ENCODE measurements around the gene C1QL3. TPM values are rescaled to one million over a fixed set of nuclear protein-coding genes. Genes with fewer than 3 reads are reported as not detected.

The C1QL3 gene
- 0.39 TPM for total RNA-seq

DNA sequence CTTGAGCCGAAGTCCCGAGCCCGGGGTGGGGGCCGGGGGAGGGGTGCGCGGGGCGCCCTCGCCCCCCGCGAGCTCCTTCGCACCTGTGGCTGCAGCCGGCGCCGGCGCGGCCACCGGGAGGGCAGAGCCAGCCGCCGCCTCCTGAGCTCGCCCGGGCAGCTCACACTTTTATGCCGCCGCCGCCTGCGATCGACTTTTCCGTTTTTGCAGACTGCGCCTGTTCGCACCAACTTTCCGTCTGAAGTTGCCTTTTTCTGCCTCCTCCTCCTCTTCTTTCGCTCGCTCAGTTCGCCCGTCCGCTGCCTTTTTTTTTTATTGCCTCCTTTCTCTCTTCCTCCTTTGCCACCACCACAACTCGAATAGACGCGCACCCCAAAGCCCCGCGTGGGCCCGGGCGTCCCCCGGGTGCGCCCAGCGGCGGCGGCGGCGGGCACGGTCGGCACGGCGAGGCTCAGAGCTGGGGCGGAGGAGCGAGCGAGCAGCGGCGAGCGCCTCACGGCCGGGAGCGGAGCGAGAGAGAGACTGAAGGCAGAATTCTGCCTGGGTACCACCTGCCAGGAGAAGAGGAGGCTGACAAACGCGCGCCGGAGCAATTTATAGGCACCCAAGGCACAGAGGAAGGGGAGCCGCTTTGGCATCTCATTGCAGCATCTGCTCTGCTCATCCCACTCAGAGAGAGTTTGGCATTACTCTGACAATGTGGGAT lies at the start of gene C1QL3:
Gene C1QL3, minus strand, starts transcription at position 569 of the 706 bp plus-strand sequence. CDS start 814 bp downstream, outside the sequence.
- DNase-seq (ENCODE audit: low spot score): no peak

DNA sequence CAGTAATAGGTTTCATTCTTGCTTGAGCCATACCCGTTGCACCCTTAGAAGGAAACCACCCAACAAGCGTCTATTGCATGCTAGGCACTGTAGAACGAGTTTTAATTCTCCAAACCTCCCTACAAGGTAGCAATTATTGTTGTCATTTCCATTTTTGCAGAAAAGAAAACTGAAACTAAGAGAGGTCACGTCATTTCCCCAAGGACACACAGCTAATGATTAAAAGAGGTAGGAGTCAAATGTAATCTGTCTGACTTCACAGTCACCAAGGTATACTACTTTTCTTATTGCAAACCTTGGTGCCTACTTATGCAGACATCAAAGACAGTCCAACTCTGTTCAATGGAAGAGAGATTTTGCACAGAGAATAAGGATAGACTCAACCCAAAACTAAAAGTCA lies 49.1 kb upstream of the C1QL3 start:
- no peak for DNase-seq (ENCODE audit: low spot score)

DNA sequence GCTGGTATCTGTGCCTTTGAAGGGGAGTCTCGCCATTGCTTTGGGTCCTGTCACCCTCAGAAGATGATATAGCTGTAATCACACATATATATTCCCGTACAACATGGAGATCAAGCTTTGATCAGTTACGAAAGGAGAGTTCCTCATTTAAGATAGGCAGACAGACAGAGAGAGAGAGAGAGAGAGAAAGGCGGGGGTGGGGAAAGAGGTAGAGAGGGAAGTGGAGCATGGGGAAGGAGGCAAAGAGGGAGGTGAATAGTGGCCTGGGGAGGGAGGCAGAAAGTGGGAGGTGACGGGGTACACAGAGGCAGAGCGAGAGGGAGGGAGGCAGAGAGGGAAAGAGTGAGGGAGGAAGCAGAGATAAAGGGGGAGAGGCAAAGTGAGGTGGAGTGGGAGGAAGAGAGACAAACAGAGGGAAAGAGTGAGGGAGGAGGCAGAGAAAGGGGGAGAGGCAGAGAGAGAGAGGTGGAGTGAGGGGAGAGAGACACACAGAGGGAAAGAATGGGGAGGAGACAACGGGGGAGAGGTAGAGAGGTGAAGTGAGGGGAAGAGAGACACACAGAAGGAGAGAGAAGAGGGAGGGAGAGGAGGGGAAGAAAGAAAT lies 44.6 kb upstream of the C1QL3 start:
- no peak for DNase-seq (ENCODE audit: low spot score)

DNA sequence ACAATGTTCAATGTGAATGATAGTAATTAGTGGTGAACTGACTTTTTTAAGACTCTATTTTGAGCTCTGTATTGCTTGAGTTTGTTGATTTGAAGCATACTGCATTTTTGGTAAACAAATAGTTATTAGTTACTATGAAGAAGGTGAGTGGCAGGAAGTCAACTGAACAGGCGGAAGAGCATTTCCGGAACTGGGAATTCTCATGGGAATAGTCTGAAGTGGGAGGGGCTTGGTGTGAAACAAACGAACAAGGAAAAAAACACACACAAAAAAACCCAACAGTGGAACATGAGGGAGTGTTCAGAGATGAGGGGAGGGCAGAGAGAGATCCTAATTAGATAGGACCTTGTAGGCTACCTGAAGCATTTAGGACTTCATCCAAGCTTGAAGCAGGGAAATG lies 43.9 kb upstream of the C1QL3 start:
- DNase-seq (ENCODE audit: low spot score): no peak

DNA sequence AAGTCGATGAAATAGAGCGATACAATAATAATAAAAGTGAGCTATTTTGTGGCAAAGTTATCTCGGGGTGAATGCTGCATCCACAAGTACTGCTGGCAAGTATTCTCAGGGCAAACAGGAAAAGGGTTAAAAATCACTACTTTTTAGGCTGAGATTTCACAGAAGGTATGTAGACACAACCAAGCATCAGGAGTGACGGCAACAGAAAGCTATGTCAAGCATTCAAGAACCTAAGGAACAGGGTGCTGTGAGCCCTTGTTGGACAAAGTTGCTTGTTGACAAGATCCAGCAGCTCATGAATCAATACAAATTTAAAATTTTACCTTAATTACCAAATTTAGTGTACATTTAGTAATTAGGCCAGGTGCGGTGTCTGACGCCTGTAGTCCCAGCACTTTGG lies 41.2 kb upstream of the C1QL3 start:
- DNase-seq (ENCODE audit: low spot score): no peak

DNA sequence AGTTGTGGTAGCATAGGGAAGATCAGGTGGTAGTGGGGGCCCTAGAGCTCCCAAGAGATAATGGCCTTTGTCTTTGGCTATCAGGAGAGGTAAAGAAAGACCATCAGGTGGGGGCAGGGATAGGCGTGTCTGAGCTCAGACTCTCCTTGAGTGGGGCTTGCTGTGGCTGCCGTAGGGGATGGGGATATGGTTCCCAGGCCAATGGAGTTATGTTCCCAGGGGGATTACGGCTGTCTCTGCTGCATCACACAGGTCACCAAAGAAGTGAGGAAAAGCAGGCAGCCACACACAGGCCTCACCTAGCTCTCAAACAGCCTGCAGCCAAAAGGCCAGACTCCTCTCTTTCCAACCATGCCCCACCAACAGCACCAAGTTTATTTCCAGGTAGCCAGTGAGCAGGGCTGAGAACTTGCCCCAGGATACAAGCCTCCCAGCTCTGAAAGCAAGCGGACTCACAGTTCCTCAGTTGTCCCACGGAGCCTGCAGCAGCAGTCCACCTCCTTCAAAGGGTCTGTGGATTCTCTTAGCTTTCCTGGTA lies 37.6 kb upstream of the C1QL3 start:
- no peak for DNase-seq (ENCODE audit: low spot score)

DNA sequence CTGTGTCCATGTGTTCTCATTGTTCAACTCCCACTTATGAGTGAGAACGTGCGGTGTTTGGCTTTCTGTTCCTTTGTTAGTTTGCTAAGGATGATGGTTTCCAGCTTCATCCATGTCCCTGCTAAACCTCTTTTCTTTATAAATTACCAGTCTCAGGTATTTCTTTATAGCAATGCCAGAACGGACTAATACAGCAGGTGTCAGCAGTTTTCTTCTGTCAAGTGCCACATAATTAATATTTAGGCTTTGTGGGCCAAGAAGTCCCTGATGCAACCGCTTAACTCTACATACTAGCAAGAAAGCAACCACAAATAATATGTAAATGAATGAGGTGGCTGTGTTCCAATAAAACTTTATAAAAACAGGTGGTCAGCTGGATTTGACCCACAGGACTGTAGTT lies 26.3 kb upstream of the C1QL3 start:
- DNase-seq (ENCODE audit: low spot score): no peak

DNA sequence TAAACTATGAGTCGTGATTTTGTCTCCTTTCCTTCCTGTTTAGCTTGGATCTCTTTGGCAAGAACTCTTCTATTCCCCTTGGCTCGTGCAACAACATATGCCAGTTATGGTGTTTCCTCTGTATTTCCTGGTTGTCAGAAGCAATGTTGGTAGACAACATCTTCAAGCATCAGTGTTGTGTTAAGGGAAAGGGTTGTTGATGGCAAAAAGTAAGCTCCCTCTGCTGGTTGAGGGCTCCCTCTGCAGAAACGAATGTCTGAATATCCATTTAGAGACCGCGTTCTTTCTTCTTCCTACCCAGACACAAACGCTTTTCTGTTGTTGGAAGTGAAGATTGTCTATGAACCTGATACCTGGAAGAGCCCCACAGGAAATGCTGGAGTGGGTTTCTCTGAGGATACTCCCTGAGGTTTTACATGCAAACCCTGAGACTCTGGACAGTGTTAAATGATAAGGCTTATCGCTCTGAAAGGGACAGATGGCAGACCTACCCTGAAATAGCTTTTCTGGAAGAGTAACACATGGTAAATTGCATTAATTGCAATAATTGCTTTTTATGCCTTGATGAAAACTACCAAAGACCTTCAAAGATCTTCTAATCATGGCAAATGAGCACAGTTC lies 23.5 kb upstream of the C1QL3 start:
- no peak for DNase-seq (ENCODE audit: low spot score)

DNA sequence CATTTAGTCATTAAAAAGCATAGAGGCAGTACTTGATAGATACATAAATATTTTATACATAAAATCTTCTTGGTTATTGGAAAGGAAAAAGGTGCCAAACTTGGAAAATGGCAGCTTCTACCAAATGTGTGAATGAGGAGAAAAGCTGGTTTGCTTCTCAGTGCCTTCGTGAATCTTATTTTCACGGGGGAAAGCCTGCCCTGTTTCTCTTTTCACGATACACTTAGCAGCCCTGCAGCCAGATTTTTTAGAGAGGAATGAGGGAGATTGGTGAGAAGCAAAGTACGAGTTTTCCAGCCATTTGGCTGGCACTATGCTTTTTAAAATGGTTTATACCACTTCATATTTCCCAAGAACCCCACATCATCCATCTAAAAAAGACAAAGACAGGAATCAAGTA lies 22.9 kb upstream of the C1QL3 start:
- no peak for DNase-seq (ENCODE audit: low spot score)

DNA sequence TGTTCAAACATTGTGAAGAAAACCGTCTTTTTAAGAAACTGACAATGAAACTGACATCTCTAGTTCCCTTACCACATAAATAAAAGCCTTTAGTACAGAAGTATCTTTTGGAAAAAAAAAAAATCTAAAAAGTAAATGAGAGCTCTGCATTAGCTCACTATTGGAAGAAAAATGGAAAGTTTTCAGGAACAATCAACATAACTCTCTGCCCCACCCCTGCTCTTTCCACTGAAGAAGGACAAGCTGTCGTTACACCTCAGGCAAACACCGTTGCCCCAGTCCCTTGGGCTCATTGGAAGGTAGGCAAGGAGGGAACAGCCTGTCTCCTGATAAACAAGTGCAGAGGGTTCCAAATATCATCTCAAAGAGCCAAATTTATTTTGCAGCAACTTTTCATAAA lies 22.4 kb upstream of the C1QL3 start:
- DNase-seq (ENCODE audit: low spot score): no peak

DNA sequence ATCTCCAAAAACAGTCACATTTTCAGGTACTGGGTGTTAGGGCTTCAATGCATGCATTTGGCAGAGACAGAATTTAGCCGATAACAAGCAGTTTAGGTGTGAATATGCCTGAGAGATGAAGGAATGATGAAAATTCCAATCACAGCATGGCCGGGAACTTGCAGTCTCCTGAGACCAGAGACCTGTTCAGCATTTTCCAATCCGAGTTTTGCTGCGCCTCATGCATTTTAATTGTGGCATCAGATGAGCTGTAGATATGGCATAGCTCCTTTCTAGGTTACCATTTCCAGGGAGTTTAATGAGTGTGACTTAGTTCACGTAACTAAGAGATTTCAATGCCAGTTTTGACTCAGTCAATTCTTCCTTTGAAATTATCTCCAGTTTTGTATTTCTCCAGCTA lies 14.5 kb upstream of the C1QL3 start:
- no peak for DNase-seq (ENCODE audit: low spot score)

DNA sequence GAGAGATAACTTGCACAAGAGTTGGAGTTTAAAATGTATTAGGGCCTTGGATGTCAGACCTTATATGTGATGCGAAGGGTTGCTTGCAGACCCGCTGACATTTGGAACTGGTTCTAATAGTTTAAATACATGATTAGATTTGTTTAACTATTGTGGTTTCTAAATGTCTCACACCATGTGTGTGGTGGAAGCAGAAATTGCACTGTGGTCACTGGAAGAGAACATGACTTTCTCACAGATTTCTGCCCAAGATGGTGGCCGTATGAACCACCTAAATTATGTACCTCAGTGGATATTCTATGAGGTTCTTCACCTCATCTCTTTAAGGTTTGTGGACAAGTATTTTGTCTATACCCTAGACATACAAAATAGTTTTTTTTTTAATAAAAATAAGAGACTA lies 8.2 kb upstream of the C1QL3 start:
- DNase-seq (ENCODE audit: low spot score): no peak

DNA sequence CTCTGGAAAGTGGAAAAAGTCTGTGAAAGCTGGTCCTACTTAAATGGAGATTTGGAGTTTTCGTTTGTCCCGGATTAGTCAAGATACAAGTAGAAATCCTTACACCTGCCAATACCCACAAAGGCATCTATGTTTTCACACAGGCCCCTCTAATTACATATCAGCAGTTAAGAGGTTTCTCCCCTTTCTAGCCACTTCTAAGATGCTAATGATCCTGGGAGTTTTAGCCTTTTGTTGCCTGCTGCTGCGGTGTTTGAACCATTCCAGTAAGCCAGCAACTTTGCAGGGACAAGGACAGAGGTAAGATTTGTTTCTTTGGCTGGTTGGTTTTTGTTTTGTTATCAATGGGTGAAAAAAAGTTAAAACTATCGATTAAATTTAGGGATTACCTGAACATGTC lies 5.8 kb upstream of the C1QL3 start:
- no peak for DNase-seq (ENCODE audit: low spot score)

DNA sequence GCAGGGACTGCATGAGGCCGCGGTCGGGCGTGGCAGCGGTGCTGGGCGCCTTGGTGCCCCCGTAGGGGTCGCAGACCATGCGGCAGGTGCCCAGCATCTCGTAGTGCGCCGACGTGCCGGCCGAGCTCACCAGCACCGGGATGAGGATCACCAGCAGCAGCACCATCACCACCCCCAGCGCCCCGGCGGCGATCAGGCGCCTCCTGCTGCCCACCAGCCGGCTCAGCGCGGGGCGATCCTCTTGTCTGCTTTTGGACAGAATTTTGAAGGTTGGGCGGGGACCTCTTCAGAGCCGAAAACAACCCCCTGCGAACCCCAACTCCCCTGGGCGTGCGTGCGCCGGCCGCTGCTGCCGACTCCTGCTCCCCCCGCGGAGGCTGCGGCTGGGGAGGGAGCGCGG lies 779 bp downstream of the C1QL3 start:
- peak; percentile 44 for DNase-seq (ENCODE audit: low spot score)

DNA sequence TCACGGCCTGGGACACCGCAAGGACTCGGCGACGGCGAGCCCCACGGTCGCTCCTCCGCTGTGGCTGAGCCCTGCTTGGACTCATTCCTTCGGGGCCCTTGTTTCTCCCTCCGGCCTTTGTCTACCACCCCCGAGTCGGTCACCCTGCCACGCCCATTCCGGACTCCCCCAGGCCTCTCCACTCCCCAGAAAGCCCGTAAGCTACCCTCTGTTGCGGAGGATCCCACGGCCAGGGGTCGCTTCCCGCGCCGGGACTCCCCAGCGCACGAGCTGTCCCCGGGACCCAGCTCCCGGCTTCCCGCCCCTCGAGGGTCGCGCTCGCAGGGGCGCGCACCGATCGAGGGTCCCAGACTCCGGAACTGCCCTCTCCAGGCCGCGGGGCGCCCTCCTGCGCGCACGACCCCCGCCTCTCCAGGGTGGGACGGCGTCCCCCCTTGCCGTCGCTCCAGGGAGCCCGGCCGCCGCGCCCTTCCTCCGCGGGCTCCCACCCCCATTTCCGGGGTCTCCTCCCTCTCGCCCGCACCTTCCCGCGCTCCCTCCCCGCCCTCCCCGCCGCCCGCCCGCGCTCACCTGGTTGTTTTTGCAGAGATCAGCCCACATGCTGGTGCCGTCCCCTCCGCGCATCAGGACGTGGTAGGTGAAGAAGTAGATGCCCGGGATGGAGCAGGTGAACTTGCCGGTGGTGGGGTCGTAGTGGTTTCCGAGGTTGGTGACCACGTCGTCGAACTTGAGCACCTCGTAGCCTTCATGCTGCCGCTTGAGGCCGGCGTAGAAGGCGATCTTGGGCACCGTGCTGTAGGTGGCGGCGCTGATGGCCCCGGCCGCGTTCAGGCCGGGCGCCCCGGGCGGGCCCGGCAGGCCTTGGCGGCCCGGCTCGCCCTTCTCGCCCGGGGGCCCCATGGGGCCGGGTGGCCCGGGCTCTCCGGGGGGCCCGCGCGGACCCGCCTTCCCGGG lies 1.5 kb downstream of the C1QL3 start:
- no peak for DNase-seq (ENCODE audit: low spot score)

DNA sequence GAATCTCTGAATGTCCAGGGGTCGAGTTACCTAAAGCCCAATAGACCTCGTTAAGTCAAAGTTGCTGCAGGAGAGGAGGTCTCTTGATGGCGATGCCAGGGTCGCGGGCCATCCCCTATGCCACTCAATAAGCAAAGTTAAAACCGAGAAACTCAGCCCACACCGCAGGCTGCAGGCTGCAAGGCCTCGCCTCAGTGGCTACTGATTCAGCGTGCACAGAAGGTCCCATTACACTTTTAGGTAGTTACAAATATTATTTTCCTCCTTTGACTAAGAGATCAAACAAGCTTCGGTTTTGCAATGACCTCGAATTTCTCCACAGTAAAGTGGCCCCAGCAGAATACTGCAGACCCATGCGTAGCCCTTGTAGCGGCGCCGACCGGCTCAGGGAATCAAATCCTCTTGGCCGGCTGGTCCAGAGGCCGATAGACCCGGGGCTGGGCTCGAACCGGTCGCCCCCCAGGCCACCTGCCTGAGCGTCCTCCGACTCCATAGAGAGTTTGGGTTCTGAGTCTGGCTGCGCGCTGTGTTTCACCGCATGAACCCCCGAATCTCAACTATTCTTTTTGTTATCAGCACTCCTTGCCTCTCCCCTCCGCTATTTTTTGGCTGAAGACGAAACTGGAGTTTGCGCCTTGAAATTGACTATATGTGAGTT lies 2.3 kb downstream of the C1QL3 start:
- no peak for DNase-seq (ENCODE audit: low spot score)

DNA sequence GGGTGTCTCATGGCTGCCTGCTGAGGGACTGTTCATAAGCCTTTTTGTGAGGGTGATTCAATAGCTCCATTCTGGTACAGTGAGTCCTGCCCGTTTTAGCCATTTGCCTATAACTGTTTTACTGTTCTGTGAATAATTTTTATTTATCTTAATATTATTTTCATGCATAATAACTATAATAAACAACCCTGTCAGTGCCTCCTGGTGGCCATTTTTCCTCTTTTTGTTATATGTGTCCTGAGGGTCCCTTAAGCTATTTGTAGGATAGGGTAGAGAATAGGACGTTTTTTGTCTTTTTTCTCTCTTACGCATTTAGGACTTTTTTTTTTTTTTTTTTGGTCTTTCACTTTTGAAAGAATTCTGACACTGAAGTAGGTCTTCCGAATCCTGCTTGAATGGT lies 2.9 kb downstream of the C1QL3 start:
- DNase-seq (ENCODE audit: low spot score): no peak

DNA sequence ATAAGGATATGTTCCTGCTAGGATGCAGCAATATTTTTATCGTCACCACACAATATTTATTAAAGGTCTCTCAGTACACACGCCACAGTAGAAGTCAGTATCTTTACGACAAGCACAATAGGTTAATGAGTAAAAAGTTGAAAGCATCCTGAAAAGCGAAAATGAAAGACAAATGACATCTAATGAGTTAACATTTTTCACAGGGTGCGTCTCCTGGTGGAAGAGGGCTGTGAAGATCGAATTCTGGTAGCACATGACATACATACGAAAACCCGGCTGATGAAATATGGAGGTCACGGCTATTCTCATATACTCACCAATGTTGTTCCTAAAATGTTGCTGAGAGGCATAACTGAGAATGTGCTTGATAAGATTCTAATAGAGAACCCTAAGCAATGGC lies 10.8 kb downstream of the C1QL3 start:
- DNase-seq (ENCODE audit: low spot score): no peak

DNA sequence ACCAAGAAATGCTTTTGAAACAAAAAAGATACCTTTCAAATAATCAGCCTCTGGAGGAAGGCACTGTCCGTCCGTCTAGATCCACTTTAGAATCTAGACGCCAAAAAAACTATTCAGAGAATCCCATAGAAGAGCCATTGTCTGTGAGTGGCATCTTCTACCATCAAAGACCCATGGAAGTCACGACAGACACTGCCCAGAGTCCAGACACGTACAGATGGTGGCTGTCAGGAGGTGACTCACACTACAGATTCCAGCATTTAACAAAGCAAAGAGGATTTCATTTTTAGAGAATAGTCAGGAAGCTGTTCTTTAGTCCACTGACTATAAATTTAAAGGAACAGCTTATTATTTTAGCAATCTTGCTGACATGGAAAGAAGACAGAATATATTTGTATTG lies 11.7 kb downstream of the C1QL3 start:
- no peak for DNase-seq (ENCODE audit: low spot score)

DNA sequence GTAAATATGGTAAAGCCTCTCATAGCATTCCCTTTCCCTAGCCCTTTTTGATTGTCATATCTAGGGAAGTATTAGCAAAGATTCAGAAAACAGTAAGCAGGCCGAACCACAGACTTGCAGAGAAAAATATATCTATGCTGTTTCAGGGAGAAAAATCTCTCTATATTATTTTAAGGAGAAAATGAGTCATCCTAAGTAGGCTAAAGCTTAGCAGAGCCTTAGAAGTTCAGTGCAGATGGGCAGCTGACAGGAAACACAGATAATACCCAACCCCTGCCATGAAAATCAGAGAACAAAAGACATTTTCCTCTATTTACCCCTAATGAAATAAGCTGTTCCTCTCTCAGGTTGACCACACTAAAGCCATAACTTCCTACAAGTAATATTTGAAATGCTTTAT lies 16.5 kb downstream of the C1QL3 start:
- DNase-seq (ENCODE audit: low spot score): no peak

DNA sequence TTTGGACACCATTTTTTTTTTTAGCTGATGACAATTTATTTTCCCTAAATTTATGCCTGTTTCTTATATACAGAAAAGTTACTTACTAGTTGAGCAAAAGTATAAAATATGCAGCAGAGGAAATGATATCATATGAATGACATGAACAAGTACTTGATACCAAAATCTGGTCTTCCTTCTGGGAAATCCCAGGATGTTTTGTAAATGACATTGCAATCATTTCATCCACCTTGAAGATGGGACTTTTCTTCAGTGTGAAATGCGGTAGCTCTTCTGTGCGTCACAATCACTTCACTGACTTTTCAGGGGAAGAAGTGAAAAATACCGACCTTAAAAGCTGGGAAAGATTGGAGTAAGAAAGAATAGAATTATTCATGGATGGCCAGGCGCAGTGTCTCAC lies 23.8 kb downstream of the C1QL3 start:
- no peak for DNase-seq (ENCODE audit: low spot score)

All from ureter (tissue), 1 donor.